ENCODE measurements around the gene TRMT11. TPM values are rescaled to one million over a fixed set of nuclear protein-coding genes. Genes with fewer than 3 reads are reported as not detected.

Gene TRMT11
- total RNA-seq, 1 donor from 2014 or later, result 17.7 TPM

DNA sequence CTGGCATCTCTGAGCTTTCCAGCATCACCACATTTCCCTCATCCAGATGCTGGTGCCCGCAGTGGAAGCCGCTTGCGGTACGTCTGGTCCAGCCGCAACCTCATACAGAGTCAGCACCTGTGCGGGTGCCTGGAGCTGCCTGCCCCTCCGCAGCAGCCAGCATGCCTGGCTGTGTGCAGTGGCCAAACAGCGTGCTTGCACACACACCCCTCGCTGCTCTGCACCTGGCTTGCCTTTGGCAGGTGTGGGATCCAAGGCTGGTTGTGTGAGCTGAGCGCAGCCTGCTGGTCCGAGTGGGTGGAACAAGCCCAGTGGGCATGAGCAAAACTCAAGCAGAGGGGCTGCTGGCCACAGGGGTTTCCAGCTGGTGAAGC is 32.9 kb upstream of the TRMT11 start:
- TF ChIP-seq, protein P1, sequence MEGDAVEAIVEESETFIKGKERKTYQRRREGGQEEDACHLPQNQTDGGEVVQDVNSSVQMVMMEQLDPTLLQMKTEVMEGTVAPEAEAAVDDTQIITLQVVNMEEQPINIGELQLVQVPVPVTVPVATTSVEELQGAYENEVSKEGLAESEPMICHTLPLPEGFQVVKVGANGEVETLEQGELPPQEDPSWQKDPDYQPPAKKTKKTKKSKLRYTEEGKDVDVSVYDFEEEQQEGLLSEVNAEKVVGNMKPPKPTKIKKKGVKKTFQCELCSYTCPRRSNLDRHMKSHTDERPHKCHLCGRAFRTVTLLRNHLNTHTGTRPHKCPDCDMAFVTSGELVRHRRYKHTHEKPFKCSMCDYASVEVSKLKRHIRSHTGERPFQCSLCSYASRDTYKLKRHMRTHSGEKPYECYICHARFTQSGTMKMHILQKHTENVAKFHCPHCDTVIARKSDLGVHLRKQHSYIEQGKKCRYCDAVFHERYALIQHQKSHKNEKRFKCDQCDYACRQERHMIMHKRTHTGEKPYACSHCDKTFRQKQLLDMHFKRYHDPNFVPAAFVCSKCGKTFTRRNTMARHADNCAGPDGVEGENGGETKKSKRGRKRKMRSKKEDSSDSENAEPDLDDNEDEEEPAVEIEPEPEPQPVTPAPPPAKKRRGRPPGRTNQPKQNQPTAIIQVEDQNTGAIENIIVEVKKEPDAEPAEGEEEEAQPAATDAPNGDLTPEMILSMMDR (IDR thresholded peaks at IDR 0.05), result no peak
- intact Hi-C loops (cut with DNase I), result loop anchor here (10.0 kb wide), 1 partner anchor 159 kb away; the partner anchor contains the start of gene NCOA7
- Histone ChIP-seq H3K36me3 (no peaks in the 10 kb centered on the region), H3K4me3 (no peak overlapping the region), H3K27me3 (no peaks in the 10 kb centered on the region), H3K27ac (no peak overlapping the region), H3K4me1 (peaks cover 10% of the 10 kb centered on the region), H3K9me3 (no peaks in the 10 kb centered on the region)
- peak; percentile 3 for ATAC-seq
- DNase-seq, result no peak

DNA sequence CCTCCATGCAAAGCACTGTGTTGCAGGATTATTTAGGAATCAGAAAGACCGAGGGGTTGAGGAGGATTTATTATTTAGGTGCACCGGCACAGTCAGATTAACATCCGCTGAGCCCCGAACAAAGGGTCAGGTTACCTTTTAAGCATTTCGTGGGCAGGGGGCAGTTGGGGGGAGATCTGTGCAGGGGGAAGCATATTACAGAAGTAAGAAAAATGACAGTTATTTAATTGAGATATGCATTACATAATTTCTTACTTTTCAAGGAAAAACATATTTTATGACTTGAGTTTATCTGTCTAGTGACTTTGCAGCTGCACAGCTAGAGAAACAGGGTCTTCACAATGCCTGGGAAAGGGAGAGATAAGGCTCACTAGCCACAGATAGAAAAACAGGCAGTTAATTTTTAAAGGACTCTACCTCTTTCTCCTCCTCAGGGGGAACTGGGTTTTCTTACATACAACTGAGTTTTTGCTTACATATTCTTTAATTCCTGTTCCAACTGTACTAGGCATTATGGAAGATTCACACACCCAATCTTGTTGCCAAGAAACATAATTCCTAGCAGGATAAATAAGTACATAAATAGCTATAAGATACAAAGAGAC is 31.5 kb upstream of the TRMT11 start:
- H3K4me1 ChIP-seq, result peaks cover 23% of the 10 kb centered on the region
- no peaks in the 10 kb centered on the region for H3K27me3 ChIP-seq
- TF ChIP-seq, protein P1 (IDR thresholded peaks at IDR 0.05), result no peak
- no peak overlapping the region for H3K27ac ChIP-seq
- no peaks in the 10 kb centered on the region for H3K9me3 ChIP-seq
- no peaks in the 10 kb centered on the region for H3K36me3 ChIP-seq
- intact Hi-C loops (cut with DNase I), result loop anchor here (10.0 kb wide), 1 partner anchor 160 kb away; the partner anchor contains the start of gene NCOA7
- no peak overlapping the region for H3K4me3 ChIP-seq
- DNase-seq, result no peak
- no peak for ATAC-seq

DNA sequence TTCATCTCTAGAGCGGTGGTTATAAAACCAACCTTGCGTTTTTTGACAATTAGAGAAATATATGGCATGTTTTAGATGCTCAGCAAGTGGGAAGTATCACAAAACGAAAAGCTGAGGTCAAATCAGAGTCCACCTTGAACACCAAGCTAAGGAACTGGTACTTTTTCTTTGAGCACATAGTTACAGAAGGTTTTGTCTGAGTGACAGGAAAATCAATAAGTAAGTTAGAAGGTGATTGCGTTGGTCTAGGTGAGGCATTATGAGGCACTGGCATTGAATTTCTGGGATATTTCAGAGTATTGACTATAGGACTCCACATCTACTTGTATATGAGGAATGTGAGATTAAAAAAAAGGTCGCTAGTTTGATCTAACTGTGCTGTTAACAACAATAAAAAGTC is 30.4 kb upstream of the TRMT11 start:
- peaks cover 23% of the 10 kb centered on the region for H3K4me1 ChIP-seq
- DNase-seq, result no peak
- no peaks in the 10 kb centered on the region for H3K9me3 ChIP-seq
- ATAC-seq, result no peak
- no peaks in the 10 kb centered on the region for H3K36me3 ChIP-seq
- TF ChIP-seq, protein P1 (IDR thresholded peaks at IDR 0.05), result no peak
- peak overlapping the region; percentile 87 for H3K4me3 ChIP-seq
- no peaks in the 10 kb centered on the region for H3K27me3 ChIP-seq
- intact Hi-C loops (cut with DNase I), result loop anchor here (10.0 kb wide), 1 partner anchor 161 kb away; the partner anchor contains the start of gene NCOA7
- peak overlapping the region; percentile 96 for H3K27ac ChIP-seq

DNA sequence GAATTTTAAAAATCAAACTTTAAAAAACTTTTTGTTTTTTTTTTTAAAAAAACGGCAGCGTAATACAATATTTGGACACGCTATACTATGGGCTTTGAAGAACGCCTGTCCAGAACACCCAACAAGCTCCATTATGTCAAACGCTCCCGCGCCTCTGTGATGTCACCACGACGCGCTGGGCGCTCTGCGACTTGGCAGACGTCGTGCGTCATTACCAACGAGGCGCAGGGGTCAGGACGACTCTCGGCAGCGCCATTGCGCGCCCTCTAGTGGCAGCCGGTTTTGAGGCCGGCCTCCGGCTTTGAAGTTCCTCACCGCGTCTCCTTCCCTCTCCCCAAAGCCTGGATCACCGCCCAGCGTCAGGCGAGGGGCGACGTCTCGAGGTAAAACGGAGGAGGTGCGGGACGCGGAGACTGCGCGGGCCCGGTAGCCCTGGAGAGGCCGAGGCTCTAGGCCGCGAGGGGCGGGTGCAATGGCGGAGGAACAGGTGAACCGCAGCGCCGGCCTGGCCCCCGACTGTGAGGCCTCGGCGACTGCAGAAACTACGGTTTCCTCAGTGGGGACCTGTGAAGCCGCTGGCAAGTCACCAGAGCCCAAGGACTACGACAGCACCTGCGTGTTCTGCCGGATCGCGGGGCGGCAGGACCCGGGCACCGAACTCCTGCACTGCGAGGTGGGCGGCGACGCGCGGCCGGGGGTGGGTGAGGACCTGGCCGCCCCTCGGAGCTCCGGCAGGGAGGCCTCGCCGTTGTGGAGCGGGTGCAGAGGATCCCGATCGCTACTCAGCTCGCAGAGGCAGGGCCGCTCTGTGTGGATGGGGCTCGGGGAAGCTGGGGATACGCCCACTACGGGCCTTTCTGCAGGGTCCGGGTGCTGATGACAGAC is 29.6 kb upstream of the TRMT11 start, which contains the start of gene HINT3:
HINT3 (plus strand) TSS at position 265 of the 885 bp plus-strand sequence; CDS start at position 473, 208 bp downstream.
- intact Hi-C loops (cut with DNase I), result loop anchor here (10.0 kb wide), 1 partner anchor 162 kb away; the partner anchor contains the start of gene NCOA7
- peak; percentile 94 for ATAC-seq
- no peaks in the 10 kb centered on the region for H3K27me3 ChIP-seq
- TF ChIP-seq, protein P1 (IDR thresholded peaks at IDR 0.05), result peak; percentile 97
- peak within 1 kb of the TSS; percentile 87 for H3K4me3 ChIP-seq
- peaks cover 23% of the 10 kb centered on the region for H3K4me1 ChIP-seq
- no peaks in the 10 kb centered on the region for H3K36me3 ChIP-seq
- H3K27ac ChIP-seq, result peak within 1 kb of the TSS; percentile 96
- no peaks in the 10 kb centered on the region for H3K9me3 ChIP-seq
- peak; percentile 99 for DNase-seq

DNA sequence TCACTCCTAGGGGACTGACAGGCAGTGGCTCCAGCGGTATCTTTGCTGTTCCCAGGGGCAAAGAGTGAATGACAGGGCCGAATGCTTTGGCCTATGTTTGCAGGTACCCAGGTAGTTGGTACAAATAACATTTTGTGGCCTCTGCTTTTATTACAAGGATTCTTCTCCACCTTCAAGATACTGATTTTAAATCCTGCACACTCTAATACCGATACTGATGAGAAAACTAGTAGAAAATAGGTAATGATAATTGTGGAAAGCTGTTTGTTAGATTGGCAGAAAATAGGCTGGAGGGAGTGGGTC is 29.0 kb upstream of the TRMT11 start:
- no peak for ATAC-seq
- TF ChIP-seq, protein P1 (IDR thresholded peaks at IDR 0.05), result no peak
- no peaks in the 10 kb centered on the region for H3K27me3 ChIP-seq
- H3K36me3 ChIP-seq, result no peaks in the 10 kb centered on the region
- peaks cover 23% of the 10 kb centered on the region for H3K4me1 ChIP-seq
- no peak for DNase-seq
- intact Hi-C loops (cut with DNase I), result loop anchor here (10.0 kb wide), 1 partner anchor 163 kb away; the partner anchor contains the start of gene NCOA7
- H3K4me3 ChIP-seq, result peak overlapping the region; percentile 87
- H3K9me3 ChIP-seq, result no peaks in the 10 kb centered on the region
- H3K27ac ChIP-seq, result peak overlapping the region; percentile 96

Data from upper lobe of right lung (tissue), 1 donor.